ENCODE data around the gene PROM2.

PROM2 gene

DNA sequence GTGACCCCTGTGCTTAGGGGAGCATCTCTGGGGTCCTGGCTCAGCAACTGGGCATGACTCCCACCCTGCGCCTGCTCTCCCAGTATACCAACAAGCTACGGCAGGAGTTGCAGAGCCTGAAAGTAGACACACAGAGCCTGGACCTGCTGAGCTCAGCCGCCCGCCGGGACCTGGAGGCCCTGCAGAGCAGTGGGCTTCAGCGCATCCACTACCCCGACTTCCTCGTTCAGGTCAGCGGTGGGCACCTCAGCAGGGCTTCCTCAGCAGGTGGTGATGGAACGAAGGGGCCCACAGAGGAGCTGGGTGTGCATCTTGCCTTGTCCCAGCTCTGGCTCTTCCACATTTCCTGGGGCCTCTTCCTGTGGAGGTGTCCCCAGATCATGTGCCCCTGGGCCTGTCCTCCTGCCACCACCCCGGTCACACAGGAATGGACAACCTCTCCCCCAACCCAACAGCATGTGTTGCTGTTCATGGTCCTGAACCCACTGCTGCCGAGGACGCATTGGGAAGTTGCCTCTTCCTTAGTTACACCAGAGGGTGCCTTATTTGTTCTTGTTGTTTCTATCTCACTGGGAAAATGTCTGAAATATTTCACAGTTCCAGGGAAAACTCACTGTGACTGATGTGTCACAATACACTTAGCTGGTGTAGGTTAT, 10.8 kb downstream of the PROM2 start:
- DNase-seq: no peak

DNA sequence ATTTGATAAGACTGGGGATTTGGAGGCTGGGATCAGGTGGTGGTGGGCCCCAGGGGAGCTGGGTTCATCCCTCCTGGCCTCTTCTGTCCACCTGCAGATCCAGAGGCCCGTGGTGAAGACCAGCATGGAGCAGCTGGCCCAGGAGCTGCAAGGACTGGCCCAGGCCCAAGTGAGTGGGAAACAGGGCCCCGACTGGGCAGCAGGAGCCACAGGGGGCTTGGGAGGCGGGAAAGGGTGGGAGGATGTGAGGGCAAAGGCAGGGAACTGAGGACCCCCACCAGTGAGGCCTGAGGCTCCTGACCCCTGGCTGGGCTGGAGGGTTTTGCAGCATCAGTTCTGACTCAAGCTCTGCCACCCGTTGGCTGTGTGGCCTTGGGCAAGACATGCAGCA, 11.3 kb downstream of the PROM2 start:
- DNase-seq: no peak

DNA sequence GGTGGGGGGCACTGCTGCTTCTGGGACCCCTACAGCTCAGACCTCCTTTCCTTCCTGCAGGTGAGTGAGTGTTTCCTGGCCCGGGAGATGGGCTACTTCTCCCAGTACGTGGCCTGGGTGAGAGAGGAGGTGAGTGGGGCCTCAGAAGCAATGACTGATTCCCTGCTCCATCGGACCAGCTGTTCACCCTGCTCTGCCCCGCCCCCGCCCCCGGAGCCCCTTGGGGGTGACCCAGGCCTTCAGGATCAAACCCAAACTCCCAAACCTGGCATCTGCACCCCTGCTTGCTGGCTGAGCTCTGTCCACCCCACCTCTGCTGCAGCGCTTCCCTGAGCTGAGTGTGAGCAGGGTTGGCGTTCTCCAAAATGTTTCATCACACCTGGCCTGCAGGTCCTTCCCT, 13.1 kb downstream of the PROM2 start:
- DNase-seq: no peak

DNA sequence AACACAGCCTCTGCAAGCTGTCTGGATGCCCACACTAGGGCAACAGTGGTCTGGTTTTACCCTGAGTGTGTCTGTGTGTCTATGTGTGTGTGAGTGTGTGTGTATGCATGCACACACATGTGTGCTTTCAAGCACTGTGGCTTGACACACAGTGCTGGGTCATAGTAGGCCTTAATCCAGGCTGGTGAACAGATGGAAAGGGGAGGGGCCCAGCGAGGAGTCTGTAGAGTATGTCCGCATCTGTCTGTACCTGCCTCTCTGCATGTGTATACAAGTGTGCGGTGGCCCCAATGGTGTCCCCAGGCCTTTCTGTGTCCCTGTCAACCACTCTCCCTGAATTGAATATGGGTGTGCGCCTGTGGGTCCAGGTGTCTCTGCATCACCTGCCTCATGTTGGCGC, 13.6 kb downstream of the PROM2 start:
- DNase-seq: no peak

DNA sequence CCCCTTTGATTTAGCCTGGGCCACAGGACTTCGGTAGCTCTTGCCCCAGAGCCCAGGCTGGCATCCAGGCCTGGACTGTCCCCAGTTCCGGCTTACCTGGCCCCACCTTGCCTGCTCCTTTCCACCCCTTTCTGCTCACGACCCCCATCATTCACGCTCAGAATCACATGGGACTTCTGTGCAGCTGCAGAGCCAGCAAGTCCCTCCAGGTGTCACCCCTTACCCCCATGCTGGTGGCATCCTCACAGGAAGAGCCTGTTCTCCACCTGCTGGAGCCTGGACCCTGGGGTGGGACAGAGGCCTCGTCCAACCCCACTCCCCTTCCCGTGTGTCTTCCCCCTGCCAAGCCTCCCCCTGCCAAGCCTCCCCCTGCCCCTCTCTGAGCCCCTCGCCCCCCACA, 15.0 kb downstream of the PROM2 start:
- no peak for DNase-seq

DNA sequence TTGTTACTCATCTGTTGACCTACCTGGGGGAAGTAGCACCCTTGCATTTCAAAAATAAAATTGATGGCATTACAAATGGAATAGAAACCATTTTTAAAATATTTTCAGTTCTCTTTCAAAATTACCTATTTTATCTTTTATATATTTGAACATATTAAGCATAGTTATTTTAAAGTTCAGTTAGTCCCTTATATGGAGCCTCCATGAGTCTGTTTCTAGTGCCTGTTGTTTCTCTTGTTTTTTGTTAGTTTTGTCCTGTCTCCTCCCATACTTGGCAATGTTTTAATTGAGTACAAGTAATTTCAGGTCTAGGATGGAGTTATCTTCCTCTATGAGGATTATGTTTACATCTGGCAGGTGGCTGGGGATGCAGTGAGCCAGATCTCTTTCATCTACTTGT, 17.0 kb downstream of the PROM2 start:
- no peak for DNase-seq

DNA sequence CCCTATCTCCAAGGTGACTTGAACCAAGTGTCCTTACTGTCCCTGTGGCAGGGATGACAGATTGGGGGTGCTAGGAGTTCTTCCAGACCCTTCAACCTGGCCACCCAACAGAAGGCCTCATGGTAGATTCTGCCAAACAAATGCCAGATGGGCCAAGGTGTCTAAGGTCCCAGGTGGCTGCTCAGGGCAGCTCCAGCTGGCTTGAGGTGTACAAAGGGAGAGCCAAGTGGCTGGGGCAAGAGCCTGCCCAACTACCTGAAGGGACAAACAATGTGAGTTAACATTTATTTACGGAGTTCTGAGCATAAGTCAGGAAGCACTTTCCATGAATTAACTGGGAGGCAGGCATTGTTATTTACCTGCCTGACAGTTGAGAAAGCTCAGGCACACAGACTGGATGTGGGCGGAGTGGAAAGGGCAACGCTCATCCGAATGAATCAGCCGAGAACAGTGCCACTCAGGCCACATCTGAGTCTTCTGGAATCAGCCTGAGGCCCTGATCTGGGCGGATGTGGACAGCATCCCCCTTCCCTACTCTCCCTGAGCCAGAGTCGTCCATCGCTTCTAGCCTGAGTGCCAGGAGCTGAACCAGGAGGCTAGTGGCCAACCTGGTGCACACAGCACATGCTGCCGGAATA, 18.5 kb downstream of the PROM2 start:
- DNase-seq: no peak

DNA sequence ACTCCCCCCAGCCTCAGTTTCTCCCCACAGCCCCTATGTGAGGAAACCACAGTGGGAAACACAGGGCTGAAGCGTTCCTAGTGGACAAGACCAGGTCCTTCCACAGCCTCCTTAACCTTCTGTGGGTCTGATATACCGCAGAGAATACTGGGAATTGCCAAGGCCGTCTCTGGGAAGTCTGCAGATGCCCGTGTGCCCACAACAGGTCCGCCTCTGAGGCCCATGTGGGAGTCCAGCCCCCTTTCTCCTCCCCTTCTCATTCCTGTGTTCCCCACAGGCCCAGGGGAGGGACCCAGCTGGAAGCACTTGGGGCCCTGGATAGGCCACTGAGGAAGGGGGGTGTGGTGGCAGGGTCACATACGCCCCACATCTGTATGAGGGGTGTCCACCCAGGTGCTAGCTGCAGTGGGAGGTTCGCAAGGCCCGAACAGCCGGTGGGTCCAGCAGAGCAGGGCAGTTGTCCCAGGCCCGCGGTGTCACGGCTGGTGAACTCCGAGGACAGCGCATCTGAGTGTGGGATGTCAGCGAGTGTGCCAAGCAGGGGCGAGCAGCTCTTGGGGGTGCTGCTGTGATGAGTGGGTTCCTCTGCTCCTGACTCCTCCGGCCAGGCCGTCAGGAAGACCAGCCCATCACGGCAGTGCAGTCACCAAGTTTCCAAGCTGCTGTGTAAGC, 20.5 kb downstream of the PROM2 start:
- DNase-seq: no peak

DNA sequence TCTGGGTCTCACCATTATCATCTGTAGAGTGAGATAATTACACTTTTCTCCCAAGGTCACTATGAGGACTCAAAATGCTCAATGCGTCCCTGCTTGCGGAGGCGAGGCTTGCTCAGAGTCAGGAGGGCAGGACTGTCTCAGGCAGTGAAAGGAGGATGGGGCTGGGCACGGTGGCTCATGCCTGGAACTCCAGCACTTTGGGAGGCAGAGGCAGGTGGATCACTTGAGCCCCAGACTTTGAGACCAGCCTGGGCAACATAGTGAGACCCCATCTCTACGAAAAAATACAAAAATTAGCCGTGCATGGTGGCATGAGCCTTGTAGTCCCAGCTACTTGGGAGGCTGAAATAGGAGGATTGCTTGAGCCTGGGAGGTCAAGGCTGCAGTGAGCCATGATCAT, 21.1 kb downstream of the PROM2 start:
- no peak for DNase-seq

DNA sequence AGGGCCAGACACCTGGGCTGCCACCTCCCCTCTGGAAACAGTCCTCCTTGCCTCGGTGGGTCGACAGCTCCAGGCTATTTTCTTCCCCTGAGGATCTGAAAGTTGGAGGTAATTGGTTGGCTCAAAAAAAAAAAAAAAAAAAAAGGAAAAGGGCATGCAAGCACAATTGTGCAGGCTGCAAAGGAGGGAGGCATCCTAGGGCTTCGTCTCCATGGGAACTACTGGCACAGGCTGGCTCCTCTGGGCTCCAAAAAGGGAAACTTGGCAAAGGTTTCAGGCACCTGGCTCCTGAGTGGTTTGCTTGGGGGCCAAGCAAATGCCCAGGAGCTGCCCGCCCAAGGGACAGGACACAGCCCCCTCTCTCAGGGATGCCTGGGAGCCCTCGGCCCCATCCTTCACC, 21.8 kb downstream of the PROM2 start:
- no peak for DNase-seq

DNA sequence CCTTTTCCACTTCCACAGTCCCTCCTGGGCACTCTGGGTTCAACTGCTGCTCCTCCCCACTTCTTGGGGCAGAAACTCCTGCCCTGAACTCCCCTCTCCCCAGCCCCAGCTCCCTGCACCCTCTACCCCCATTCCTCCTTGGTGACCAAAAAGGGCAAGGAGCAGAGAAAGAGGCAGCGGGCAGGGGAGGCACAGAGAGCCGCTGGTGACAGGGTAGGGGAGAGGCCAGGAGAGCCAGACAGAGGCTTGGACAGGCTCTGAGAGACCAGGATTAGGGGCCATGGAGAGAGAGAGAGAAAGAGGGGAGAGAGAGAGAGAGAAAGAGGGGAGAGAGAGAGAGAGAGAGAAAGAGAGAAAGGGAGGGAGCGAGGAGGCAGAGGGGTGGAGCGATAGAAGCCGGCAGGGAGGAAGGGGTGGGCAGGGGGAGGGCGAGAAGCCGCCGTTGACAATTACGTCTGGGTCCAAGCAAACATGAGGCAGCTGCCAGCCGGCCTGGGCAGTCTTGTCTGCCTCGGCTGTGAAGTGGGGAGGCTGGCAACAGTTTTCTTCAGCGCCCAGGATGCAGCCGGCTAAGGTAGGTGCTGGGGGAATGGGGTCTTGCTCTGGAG, 22.7 kb downstream of the PROM2 start, which contains the start of gene KCNIP3:
KCNIP3 (plus strand) TSS at position 468 of the 608 bp plus-strand sequence; CDS start at position 560, 92 bp downstream.
- DNase-seq: no peak

DNA sequence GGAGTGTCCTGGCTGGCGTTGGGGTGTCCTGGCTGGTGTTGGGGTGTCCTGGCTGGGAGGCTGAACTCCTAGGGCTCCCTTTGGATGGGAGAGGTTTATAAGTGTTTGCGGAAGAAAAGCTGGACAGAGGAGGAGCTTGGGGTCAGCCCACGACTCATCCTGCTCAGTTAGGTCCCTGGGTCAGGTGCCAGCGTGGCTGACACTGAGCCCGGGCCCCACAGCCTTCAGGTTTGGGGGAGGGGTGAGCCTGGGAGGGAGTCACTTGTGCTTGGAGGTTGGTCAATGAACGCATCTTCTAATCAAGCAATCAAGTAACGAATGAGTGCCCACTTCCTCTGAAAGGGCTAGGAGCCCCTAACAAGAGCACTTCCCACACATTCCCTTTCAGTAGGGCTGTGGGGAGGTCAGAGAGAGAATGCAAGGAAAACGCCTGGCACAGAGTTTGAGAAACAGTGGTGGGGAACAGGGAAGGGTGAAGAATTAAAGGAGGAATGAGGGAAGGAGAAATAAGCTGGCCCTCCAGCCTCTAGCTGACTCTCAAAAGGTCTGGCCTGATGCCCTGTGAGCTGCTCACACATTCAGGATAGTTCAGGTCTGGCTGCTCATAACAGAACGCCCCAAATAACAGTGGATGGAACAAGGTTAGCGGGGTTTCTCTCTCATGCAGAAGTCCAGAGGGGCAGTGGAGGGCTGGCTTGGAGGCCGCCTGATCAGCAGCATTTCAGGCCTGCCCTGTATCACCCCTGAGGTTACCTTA, 23.6 kb downstream of the PROM2 start:
- DNase-seq: no peak

DNA sequence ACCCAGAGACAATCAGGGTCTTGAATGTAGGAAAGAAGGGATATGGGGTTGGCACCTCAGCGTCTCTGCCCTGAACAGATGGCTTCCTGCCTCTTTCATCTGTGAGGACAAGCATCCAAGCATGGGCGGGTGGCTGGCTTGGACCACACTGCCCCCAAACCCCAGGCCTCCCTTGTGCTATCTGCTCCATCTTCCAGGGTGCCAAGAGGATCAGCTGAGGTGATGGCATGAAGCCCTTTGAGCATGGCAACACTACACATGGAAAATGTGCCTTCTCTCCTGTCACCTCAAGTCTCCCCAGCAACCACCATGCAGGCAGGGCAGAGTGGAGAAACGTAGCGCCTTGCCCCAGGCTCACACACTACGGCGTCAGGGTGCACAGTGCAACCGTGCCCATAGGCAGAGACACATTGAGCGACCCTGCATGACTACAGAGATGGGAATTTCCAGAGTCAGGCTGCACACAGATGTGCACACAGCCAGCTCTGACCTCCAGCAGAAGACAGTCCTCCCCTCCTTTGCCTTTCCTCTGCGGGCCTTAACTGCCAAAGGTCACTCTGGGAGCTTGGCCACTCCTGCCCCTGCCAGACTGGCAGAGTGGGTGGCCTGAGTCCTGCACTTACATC, 24.4 kb downstream of the PROM2 start:
- no peak for DNase-seq

DNA sequence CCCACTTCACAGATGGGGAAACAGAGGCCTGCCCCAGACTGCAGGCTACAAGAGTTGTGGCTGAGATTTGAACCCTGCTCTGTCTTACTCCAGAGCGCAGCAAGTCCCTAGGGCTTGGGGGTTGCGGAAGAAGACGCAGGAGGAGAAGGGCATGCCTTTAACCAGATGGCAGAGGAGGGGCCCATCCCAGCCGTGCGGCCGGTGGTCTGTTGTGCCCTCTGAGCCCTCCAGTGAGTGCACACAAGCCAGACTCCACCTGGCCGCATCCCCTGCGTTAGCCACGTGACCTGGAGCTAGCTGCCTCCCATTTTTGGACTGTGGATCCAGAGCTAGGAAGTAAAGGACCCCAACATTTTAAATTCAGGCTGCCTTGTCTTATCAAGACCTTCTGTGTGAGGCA, 25.7 kb downstream of the PROM2 start:
- no peak for DNase-seq

DNA sequence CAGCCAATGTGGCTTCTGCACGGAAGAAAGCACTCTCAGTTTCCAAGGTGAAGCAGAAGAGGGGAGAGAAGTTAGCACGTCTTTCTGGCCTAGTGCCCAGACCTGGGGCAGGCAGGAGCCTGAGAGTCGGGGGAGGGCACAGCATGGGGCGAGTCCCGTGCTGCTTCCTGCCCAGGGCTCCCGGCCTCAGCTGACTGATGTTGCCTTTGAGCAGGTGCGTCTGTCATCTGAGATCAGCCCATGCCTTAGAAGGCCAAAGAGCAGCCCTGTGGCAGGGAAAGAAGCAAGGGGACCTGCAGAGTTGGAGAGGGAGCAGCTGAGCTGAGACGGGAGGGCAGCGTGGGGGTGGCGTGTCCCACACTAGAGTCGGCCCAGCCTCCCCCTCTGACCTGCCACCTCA, 26.2 kb downstream of the PROM2 start:
- DNase-seq: peak in 3 of 4 experiments; percentile 11 to 46 (median 30)

DNA sequence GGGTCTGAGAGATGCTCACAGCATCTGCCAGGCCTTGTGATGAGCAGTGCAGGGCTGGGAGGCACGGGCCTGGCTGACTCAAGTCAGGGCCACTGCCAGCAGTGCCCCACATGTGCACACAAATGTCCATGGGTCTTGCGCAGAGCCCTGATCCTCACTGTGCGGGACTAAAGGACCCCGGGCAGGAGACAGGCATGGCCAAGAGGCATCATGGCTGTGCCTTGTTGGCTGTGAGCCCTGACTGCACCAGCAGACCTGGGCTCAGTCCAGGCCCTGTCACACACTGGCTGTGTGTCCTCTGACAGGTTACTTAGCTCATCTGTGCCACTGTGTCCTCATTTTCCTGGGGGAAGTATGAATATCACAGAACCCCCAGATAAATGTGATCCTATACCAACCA, 26.9 kb downstream of the PROM2 start:
- no peak for DNase-seq

DNA sequence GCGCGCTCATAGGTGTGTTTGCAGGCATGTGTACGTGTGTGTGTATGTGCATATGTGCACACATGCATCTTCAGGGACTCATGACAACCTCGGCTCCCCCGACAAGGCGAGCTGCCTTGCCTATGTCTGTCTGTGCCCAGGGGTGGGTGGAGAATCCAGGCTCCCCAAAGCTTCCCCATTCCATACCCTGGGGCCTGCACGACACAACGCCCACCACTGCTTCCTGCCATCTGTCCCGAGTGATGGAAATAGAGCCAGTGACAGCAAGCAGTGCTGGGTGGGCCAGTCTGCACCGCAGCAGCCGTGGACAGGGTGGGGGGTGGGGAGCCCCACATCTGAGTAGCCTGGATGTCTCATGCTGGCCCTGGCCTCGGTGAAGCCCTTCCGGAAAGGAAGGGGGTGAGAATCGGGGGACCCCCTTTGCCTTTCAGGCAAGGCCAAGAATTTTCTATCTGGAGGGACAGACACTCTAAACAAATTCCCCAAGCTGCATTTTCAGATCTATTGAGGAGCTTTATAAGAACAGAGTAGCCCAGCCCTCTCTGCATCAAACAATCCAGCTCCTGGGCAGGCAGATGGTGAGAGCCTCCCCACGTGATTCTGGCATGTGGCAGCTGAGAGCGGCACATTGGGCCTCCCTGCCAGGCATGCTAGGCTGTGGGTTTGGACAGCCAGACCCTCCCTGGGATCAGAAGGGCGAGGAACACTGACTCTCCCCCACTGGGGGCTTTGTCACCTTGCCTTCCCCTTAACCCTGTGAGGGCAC, 27.8 kb downstream of the PROM2 start:
- peak; percentile 71 to 88 (median 84) for DNase-seq

DNA sequence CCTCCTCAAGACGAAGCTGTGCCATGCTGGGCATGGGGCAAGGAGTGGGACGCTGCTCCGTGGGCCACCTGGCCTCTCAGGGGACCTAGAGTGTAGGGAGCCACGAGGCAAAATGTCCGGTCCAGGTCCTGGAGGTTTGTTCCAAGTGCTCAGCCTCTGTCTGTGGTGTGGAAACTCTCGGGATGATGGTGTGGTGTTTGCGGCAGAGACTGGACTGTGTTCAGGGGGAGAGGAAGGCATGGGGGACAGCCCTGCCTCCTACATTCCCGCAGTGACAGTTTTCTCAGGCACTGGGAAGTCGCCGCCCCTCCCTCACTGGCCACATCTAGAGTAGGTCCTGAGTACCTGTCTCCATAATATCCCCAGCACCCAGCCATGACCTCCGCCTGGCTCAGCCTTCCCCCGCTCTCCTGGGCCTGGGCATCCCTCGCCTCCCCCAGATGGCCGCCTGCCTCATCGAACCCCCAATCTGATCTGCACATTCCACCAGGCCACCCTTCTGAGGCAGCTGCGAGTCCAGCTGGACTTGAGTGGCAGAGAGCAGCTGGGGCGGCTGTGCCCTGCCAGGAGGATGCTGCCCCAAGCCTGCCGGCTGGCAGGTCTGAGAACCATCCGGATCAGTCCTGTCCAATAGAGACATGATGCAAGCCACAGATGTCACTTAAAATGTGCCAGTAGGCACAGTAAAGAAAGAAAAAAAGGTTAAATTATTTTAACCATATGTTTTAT, 29.1 kb downstream of the PROM2 start:
- DNase-seq: no peak

DNA sequence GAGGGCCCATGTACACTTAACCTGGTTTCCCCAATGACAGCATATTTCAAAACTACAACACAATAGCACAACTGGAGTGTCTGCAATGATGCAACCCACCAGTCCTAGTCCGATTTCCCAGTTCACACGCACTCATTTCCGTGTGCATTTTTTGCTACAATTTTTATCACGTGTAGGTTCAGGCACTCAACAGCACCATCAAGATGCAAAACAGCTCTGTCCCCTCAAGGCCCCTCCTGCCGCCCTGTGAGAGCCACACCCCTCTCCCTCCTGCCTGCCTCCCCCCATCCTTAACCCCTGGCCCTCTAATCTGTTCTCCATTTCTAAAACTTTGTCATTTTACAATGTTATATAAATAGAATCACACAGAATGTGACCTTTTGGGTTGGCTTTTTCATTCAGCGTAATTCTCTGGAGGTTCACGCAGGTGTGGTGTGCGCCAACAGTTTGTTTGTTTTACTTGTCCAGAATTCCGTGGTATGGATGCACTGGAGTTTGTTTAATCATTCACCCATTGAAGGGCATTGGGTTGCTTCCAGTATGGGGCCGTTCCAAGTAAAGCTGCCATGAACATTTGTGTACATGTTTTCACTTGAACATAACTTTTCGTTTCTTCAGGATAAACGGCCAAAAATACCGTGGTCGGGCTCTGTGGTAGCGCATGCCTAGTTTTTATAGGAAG, 31.3 kb downstream of the PROM2 start:
- no peak for DNase-seq

DNA sequence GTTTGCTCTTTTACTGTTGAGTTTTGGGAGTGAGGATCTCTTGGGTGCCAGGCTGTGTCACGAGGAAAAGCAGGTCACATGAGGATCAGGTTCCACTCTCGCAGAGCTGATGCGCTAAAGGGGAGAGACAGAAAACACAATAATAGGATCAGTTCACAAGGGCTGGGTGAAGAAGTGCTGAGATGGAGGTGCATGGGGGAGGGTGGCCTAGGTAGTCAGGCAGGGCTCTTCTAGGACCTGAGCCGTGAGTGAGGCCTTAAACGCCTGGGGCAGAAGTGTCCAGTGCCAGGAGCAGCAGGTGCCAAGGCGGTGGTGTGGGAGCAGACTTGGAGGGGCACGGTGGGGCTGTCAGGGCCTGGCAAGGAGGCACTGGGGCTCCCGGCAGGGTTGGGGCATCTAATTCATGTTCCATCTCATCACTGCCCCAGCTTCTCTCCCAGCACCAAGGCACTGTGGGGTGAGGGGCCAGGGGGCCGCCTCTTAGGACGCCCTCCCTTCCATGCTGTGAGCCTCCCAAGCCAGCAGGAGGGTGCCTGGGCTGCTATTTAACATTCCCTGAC, 32.2 kb downstream of the PROM2 start:
- DNase-seq: no peak

Data from suppressor macrophage (primary cell).